H7 (cell line): ENCODE measurements around the gene CRELD1. TPM values are rescaled to one million over a fixed set of nuclear protein-coding genes. Genes with fewer than 3 reads are reported as not detected.
"Not testable (repeated sequence)": the region's sequence is repeated elsewhere in the genome, so short reads cannot be mapped to it uniquely, and the experiment has no call there.

Experiments used
- DNase-seq: peaks from one replicate; pipeline ENCODE4 v3.0.0; 2012
- H3K27me3 ChIP-seq: 2 replicates; pipeline ENCODE4 v1.6.0; 2011; ENCODE audit warnings: mild to moderate bottlenecking, low read length; ENCODE audit not compliant: control insufficient read depth, insufficient read depth
- H3K36me3 ChIP-seq: replicated peaks from 2 replicates; pipeline ENCODE4 v1.5.1; 2011; ENCODE audit warnings: low read length; ENCODE audit not compliant: control insufficient read depth, insufficient read depth
- H3K4me3 ChIP-seq: 2 replicates; pipeline ENCODE4 v1.5.1; 2011; ENCODE audit warnings: low read depth, mild to moderate bottlenecking, control low read depth, low read length, moderate library complexity; ENCODE audit not compliant: insufficient read depth
- total RNA-seq: library from RNA; depleted of rRNA; stranded (reverse); fragments of >200 nt; shearing (Covaris generic); gene quantifications from 2 replicates; pipeline ENCODE4 v1.2.3, GENCODE V29; 2014

Gene CRELD1
- total RNA-seq, 1 experiment from 2014 or later, result 22.2 TPM

- DNase-seq, result no peak
- Histone ChIP-seq H3K27me3 (no peaks in the 10 kb centered on the region), H3K36me3 (no peaks in the 10 kb centered on the region), H3K4me3 (no peak overlapping the region)
These were observed 34.3 kb upstream of the CRELD1 start for GRCh38 chr3:9899289-9899791.

DNA sequence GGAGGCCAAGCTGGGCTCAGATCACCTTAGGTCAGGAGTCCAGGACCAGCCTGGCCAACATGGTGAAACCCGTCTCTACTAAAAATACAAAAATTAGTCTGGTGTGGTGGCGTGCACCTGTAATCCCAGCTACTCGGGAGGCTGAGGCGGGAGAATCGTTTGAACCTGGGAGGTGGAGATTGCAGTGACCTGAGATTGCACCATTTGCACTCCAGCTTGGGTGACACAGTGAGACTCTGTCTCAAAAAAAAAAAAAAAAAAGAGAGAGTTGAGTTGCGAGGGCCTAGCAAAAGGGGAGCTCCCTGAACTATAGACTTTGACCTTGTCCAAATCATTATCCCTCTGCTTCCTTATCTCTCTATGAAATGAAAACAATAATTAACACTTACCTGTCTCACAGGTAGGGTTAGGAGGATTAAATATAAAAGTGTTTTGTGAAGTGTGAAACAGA lies 32.6 kb upstream of the CRELD1 start:
- H3K4me3 ChIP-seq, H3K27me3 ChIP-seq, H3K36me3 ChIP-seq, DNase-seq: not testable (repeated sequence)

- no peak overlapping the region for H3K4me3 ChIP-seq
- DNase-seq, result no peak
- H3K27me3 ChIP-seq, result no peaks in the 10 kb centered on the region
- H3K36me3 ChIP-seq, result no peaks in the 10 kb centered on the region; the same call in 1 of the 2 replicates
These were observed 31.7 kb upstream of the CRELD1 start for GRCh38 chr3:9901967-9902366.

- no peak within 1 kb of the TSS for H3K4me3 ChIP-seq
- no peaks in the 10 kb centered on the region; the same call in 1 of the 2 replicates for H3K36me3 ChIP-seq
- no peaks in the 10 kb centered on the region for H3K27me3 ChIP-seq
- peak; percentile 82 for DNase-seq
These were observed 31.0 kb upstream of the CRELD1 start, which contains the start of gene IL17RE for GRCh38 chr3:9902372-9903237. Gene IL17RE (plus strand): TSS chr3:9902848. CDS start chr3:9902933, 85 bp downstream.

GRCh38 chr3:9903238-9903624 lies 30.4 kb upstream of the CRELD1 start:
- DNase-seq, result no peak
- H3K27me3 ChIP-seq, result no peaks in the 10 kb centered on the region
- H3K36me3 ChIP-seq, result no peaks in the 10 kb centered on the region; the same call in 1 of the 2 replicates
- no peak overlapping the region for H3K4me3 ChIP-seq

DNA sequence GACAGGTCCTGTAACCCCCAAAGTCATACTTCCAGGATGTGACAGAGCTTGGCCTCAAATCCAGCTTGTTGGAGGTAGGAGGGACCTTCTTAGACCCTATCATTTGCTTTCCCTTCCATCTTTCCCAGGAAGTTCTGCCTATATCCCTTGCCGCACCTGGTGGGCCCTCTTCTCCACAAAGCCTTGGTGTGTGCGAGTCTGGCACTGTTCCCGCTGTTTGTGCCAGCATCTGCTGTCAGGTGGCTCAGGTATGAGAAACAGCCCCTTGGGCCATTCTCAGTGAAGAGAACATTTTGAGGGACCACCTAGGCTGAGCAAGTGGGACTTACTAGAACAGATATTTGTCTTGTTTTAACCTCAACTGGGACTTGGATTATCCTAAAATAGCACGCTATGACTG lies 29.7 kb upstream of the CRELD1 start:
- Histone ChIP-seq H3K4me3 (no peak overlapping the region), H3K27me3 (no peaks in the 10 kb centered on the region), H3K36me3 (no peaks in the 10 kb centered on the region; the same call in 1 of the 2 replicates)
- DNase-seq, result no peak

- Histone ChIP-seq H3K27me3 (no peaks in the 10 kb centered on the region), H3K4me3 (no peak overlapping the region), H3K36me3 (no peaks in the 10 kb centered on the region; the same call in 1 of the 2 replicates)
- no peak for DNase-seq
These were observed 27.2 kb upstream of the CRELD1 start for GRCh38 chr3:9906480-9906879.

- Histone ChIP-seq H3K36me3 (no peaks in the 10 kb centered on the region; the same call in 1 of the 2 replicates), H3K27me3 (no peaks in the 10 kb centered on the region), H3K4me3 (no peak overlapping the region)
- no peak for DNase-seq
These were observed 25.3 kb upstream of the CRELD1 start for GRCh38 chr3:9908286-9908685.

DNA sequence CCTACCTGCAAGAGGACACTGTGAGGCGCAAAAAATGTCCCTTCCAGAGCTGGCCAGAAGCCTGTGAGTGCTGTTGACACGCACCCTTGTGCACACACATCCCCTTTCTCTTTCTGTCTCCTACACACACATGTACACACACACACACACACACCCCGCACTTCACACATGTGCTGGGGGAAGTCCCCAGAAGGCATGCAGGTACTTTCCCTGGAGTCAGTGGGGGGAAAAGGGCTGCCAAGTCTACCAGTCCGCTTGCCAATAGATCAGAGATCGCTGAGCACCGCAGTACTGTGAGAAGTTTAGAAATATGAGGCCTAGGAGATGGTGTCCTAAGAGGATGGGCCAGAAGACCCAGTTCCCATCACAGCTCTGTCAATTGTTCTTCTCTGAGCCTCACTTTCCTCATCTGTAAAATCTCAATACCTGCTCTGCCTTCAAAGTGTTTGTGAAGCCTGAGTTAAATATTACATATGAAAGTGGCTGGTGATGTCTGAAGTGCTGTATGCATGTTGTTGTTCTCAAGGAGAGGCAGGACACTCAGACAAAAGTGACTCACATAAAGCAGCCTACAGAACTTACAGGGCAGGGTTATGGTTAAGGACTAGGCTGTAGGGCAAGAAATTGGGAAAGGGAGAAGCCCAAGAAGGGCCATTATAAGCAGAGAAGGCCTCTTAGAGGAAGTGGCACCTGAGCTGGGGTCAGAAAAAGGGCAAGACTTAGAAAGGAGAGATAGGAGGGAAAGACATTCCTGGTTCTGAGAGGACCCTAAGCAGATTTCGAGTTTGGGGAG lies 24.2 kb upstream of the CRELD1 start:
- Histone ChIP-seq H3K27me3 (no peaks in the 10 kb centered on the region; the same call in 1 of the 2 replicates), H3K36me3 (no peaks in the 10 kb centered on the region; the same call in 1 of the 2 replicates), H3K4me3 (no peak overlapping the region)
- no peak for DNase-seq

- DNase-seq, result no peak
- Histone ChIP-seq H3K27me3 (peaks cover 3% of the 10 kb centered on the region), H3K4me3 (no peak overlapping the region), H3K36me3 (no peaks in the 10 kb centered on the region)
These were observed 21.8 kb upstream of the CRELD1 start for GRCh38 chr3:9911863-9912262.

DNA sequence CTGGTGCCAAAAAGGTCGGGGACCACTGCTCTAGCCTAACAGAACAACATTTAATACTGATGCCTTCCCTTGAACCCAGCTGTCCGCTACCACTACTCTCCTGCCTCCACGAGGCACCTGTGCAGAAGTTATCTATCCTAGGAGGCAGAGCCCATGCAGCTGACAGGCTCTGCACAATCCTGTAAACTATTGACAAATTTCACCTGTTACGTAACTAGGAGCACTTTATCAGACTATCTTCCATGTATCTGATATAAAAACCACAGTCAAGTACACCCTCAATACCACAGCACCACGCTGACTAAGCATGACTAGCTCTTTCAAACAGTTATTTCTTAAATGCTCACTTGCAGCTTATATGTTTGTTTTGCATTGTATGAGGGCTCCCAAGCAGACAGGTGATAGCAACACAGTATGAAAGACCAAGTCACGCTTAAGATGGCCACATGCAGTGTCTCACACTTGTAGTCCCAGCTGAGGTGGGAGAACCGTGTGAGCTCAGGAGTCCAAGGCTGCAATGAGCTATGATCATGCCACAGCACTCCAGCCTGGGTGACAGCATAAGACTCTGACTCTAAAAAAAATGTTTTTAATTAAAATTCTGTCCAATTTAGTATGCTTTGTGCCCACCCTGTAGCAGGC lies 21.2 kb upstream of the CRELD1 start:
- DNase-seq, result no peak
- Histone ChIP-seq H3K36me3 (no peaks in the 10 kb centered on the region), H3K4me3 (no peak overlapping the region), H3K27me3 (peaks cover 3% of the 10 kb centered on the region)

DNA sequence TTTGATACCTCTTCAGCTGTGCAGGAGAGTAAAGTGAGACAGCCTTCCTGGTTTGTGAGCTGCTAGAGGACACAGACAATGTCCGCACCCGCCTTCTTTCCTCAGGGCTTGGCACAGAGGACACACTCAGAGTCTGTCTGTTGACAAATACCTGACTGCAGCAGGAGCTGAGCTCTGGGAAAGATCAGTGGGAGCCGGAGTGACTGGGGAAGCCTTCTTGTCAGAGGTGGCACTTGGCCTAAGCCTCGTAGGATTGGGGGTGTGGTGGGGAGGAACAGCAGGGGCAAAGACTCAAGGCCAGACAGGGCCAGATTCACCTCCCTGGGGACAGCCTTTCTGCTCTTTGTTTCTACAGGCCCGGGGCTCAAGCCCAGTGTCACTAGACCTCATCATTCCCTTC lies 20.0 kb upstream of the CRELD1 start:
- Histone ChIP-seq H3K4me3 (no peak overlapping the region), H3K27me3 (peaks cover 3% of the 10 kb centered on the region), H3K36me3 (no peaks in the 10 kb centered on the region)
- DNase-seq, result no peak

DNA sequence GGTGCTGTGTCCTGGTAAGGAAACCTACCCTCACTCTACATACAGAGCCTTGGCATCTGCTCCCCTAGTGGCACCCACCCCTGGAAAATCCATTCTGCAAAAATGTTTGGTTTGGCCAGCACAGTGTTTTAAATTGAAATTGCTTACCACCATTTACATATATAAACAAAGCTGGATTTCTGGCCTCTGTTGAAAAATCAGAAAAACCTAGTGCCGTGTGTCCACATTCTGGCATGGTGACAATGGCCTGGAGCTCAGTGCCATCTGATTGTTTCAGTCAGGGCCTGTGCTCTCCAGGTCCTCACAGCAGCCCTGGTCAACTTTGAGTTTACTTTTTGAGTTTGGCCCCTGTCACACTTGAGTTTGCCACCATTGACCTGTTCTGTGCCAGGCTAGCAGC lies 19.6 kb upstream of the CRELD1 start:
- Histone ChIP-seq H3K36me3 (no peaks in the 10 kb centered on the region), H3K27me3 (peaks cover 3% of the 10 kb centered on the region), H3K4me3 (no peak overlapping the region)
- no peak for DNase-seq

GRCh38 chr3:9914559-9915253 lies 18.9 kb upstream of the CRELD1 start:
- peaks cover 3% of the 10 kb centered on the region for H3K27me3 ChIP-seq
- peak; percentile 85 for DNase-seq

More at GRCh38 chr3:9914559-9915253, 18.9 kb upstream of the CRELD1 start:
- Histone ChIP-seq H3K36me3 (no peaks in the 10 kb centered on the region), H3K4me3 (peak overlapping the region; percentile 69)
